GM19193 (cell line): ENCODE measurements around the gene AQR.

Experiments
- POLR2A ChIP-seq: IDR thresholded peaks from 4 replicates; pipeline ENCODE4 v1.6.1; 2011; ENCODE audit not compliant: insufficient read depth, insufficient read length; ENCODE audit errors: extremely low read depth

Gene AQR

GRCh38 chr15:34904527-34904926 is 65.0 kb downstream of the AQR start:
- TF ChIP-seq POLR2A, result no peak

DNA sequence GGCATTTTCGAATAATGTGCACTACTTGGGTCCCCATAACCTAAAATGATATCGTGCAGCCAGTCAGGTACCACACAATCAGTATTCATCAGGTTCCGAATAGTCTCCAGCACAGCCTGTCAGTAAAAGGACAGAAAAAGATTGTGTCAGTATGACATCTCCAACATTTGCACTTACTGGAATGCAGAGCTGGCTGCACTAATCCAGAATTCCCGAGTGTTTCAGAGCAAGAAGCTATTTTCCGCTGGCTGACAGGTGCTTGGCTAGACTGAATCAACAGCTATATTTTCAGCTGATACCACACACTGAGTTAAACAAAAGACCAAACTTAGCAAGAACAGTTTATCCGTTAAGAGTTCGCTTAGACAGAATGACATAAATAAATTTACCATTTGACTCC is 68.8 kb downstream of the AQR start:
- TF ChIP-seq POLR2A, result no peak

DNA sequence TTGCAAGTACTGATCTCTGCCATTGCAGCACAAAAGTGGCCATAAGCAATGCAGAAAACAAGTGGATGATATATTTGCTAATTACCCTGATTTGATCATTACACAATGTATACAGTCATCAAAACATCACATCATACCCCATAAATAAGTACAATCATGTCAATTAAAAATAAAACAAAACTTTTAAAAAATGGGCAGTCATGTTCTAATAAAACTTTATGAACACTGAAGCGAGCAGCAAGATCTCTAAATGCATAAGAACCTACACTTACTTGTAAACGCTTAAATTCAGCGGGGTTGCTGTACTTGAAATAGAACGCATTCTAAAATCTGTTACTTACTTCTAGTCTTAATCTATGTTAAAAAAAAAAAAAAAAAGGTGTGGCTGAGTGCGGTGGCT is 73.4 kb downstream of the AQR start:
- TF ChIP-seq POLR2A, result no peak

DNA sequence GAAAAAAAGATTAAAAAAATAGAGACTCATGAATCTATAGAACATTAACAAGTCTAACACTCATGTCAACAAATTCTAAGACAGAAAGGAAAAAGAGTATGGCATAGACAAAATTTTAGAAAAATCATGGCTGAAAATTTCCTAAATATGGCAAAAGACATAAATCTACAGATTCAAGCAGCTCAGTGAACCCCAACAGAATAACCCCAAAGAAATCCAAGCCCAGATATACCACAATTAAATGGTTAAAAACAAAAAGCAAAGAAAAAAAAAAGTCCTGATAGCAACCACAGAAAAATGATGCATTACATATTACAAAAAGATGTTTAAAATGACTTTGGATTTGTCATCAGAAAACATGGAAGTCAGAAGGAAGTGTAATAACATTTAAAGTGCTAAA is 75.6 kb downstream of the AQR start:
- TF ChIP-seq POLR2A, result no peak

- TF ChIP-seq POLR2A, result no peak
These were observed 76.5 kb downstream of the AQR start for GRCh38 chr15:34892963-34893591.

GRCh38 chr15:34890424-34890823 is 79.1 kb downstream of the AQR start:
- no peak for TF ChIP-seq POLR2A

- TF ChIP-seq POLR2A, result no peak
These were observed 80.1 kb downstream of the AQR start for GRCh38 chr15:34889476-34889875.

DNA sequence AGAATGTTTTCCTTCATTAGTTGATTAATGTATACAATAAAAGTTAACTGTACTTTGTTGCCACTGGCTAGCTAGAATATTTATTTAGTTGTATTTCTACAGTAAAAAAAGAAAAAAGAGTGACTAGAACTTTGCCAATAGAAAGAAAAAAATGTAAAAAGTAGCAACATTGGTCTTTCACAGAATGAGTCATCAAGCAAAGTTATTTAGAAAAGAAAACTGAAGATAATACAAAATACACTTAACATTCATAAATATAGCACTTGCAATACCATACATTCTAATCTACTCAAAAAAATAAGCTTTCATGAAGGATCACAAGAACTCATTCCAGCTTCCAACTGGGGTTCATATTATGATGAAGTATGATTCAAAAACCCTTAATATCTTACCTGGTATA is 83.4 kb downstream of the AQR start:
- no peak for TF ChIP-seq POLR2A

- TF ChIP-seq POLR2A, result no peak
These were observed 85.9 kb downstream of the AQR start for GRCh38 chr15:34883633-34884032.

GRCh38 chr15:34883042-34883441 is 86.5 kb downstream of the AQR start:
- TF ChIP-seq POLR2A, result no peak

GRCh38 chr15:34879107-34879506 is 90.4 kb downstream of the AQR start:
- no peak for TF ChIP-seq POLR2A

DNA sequence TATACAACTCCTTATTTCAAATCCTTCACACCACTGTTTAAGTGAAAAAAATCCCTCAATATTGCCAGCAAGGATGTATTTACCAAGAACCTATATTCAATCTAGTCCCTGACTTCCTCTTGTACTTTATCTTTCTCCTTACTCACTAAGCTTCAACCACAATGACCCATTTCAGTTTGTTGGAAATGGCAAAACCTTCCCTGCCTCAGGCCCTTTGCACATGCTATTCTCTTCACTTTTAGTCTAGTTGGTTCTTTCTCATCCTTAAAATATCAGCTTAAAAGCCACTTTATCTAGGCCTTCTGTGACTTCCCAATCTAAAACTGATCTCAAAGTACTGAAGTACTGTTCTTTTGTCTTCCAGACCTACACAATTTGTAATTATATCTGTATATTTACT is 92.9 kb downstream of the AQR start:
- no peak for TF ChIP-seq POLR2A

GRCh38 chr15:34869110-34869509 is 100.4 kb downstream of the AQR start:
- TF ChIP-seq POLR2A, result no peak

- TF ChIP-seq POLR2A, result no peak
These were observed 104.0 kb downstream of the AQR start for GRCh38 chr15:34865531-34865930.

- TF ChIP-seq POLR2A, result no peak
These were observed 108.3 kb downstream of the AQR start for GRCh38 chr15:34861214-34861613.

- no peak for TF ChIP-seq POLR2A
These were observed 113.6 kb downstream of the AQR start for GRCh38 chr15:34855893-34856292.

GRCh38 chr15:34855413-34855812 is 114.1 kb downstream of the AQR start:
- no peak for TF ChIP-seq POLR2A
